Esophagus muscularis mucosa (tissue), 4 donors: ENCODE results near the gene BBS2. TPM values are rescaled to one million over a fixed set of nuclear protein-coding genes. Genes with fewer than 3 reads are reported as not detected.

Source experiments
- DNase-seq: peaks from one replicate; pipeline ENCODE4 v3.0.0-alpha.2; 2017; ENCODE audit errors: extremely low spot score
- H3K27ac ChIP-seq, 4 donors: fragments of 200-600 bp; sonication (generic); replicated peaks in 1 of 4; 1 replicate in 3 of 4; 2 replicates in 1 of 4; pipeline ENCODE4 v1.5.1; 2016 to 2019; ENCODE audit warnings: mild to moderate bottlenecking in 1 of 4
- H3K27me3 ChIP-seq, 4 donors: fragments of 200-600 bp; sonication (generic); one replicate each; pipeline versions ENCODE4 v1.5.1 to v1.6.0; 2016 to 2019
- H3K36me3 ChIP-seq, 4 donors: fragments of 200-600 bp; sonication (generic); one replicate each; pipeline ENCODE4 v1.5.1; 2016 to 2019
- H3K4me1 ChIP-seq, 4 donors: fragments of 200-600 bp; sonication (generic); one replicate each; pipeline ENCODE4 v1.5.1; 2016 to 2019
- H3K4me3 ChIP-seq, 4 donors: fragments of 200-600 bp; sonication (generic); 1 replicate in 2 of 4; 2 replicates in 2 of 4; pipeline ENCODE4 v1.5.1; 2016 to 2019; ENCODE audit warnings: mild to moderate bottlenecking in 4 of 4, moderate library complexity in 1 of 4
- H3K9me3 ChIP-seq, 4 donors: fragments of 200-600 bp; sonication (generic); 1 replicate in 3 of 4; 2 replicates in 1 of 4; pipeline ENCODE4 v1.5.1; 2016 to 2019
- CTCF ChIP-seq, 3 experiments: fragments of 200-600 bp in 2 of 3; fragments of 450-650 bp in 1 of 3; sonication (generic) in 2 of 3; IDR thresholded peaks; one replicate each; pipeline ENCODE4 v1.5.1; 2017 to 2019; ENCODE audit warnings: antibody characterized with exemption in 3 of 3, mild to moderate bottlenecking in 2 of 3, moderate library complexity in 1 of 3
- EP300 ChIP-seq: sonication (generic); formaldehyde crosslinking; IDR thresholded peaks from one replicate; pipeline ENCODE4 v1.6.1; 2017; ENCODE audit warnings: antibody characterized with exemption
- POLR2A ChIP-seq: fragments of 450-650 bp; IDR thresholded peaks from one replicate; pipeline ENCODE4 v1.6.1; 2017; ENCODE audit warnings: antibody characterized with exemption, moderate library complexity, mild to moderate bottlenecking, low read depth
- POLR2AphosphoS5 ChIP-seq, 2 donors: sonication (generic); formaldehyde crosslinking; IDR thresholded peaks; one replicate each; pipeline ENCODE4 v1.6.1; 2017; ENCODE audit warnings: antibody characterized with exemption in 2 of 2
- WGBS: methylation state at CpG from one replicate; pipeline ENCODE4 v1.1.5; 2018; 5-methylcytosine and 5-hydroxymethylcytosine counted together
- intact Hi-C: fragments of 100-400 bp; cut with DNase I; formaldehyde crosslinking; loops from one replicate; pipeline ENCODE4 v1.15.1; 2023
- total RNA-seq, 4 donors: library from RNA; depleted of rRNA; stranded (reverse); fragments of >200 nt; gene quantifications; one replicate each; pipeline versions ENCODE4 v1.1.0 to v1.2.1, GENCODE V29; 2016

Gene BBS2
- total RNA-seq, 4 donors from 2014 or later = 33.2 to 47.8 (median 39.0) TPM

DNA sequence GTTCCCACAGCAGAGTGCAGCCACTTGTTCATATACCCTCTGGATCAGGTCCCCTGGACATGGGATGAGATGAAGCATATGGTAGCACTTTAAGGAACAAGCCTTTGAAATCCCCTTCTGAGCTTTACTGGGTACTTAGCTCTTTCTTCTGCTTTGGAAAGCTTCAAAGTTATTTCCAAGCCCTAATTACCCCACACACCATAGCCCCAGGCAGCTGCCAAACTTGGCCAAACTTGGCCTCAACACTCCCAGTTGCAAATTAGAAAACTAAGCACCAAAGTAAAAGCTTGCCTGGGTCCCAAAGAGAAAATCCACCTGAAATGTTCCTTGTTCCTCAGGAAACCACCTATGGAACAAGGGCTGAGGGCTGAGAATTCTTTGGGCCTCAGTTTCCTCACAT lies 29.3 kb upstream of the BBS2 start:
- Histone ChIP-seq H3K9me3 (no peaks in the 10 kb centered on the region), H3K27me3 (peaks cover 0 to 17% (median 0%) of the 10 kb centered on the region in 4 donors), H3K36me3 (no peaks in the 10 kb centered on the region), H3K4me1 (peaks cover 11 to 13% (median 12%) of the 10 kb centered on the region in 4 donors), H3K27ac (peak overlapping the region in 2 of 4 donors; percentile 22 to 48), H3K4me3 (no peak overlapping the region)
- intact Hi-C loops = no loop called here
- DNase-seq = no peak
- TF ChIP-seq EP300 (no peak), POLR2A (no peak), POLR2AphosphoS5 (IDR thresholded peaks at IDR 0.05) (no peak), CTCF (IDR thresholded peaks at IDR 0.05) (no peak)

DNA sequence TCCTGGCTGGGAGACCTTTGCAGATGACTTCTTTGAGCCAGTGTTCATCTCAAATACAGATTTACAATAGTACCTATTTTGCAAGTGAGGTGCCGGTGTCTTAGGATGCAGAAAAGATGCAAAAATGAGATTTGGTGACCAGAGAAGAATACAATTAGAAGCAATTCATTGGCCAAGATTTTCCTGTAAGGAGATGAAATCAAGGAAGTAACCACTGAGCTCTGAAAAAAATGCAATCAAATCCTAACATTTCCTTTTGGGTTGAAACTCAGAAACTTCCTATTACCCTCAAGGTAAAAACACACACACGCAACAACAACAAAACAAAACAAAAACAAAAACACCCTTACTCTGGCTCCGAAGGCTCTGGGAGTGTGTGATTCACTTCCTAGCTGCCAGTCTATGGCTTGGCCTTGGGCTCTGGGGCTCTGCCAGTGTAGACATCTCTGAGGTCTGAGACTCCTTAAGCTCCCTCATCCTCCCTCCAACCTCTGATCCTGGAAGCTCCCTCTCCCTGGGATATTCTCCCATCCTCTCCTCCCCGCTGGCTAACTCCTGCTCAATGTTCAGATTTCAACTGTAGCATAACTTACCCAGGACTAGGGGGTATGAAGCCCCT lies 28.2 kb upstream of the BBS2 start:
- peaks cover 11 to 13% (median 12%) of the 10 kb centered on the region in 4 donors for H3K4me1 ChIP-seq
- H3K27ac ChIP-seq = peak overlapping the region in 3 of 4 donors; percentile 5 to 55 (median 20)
- TF ChIP-seq POLR2AphosphoS5 (IDR thresholded peaks at IDR 0.05) = no peak
- H3K9me3 ChIP-seq = no peaks in the 10 kb centered on the region
- 80% methylated on average over 4 of the region's 4 CpGs for WGBS
- intact Hi-C loops = no loop called here
- DNase-seq = no peak
- peaks cover 0 to 12% (median 0%) of the 10 kb centered on the region in 4 donors for H3K27me3 ChIP-seq
- no peaks in the 10 kb centered on the region for H3K36me3 ChIP-seq
- no peak overlapping the region for H3K4me3 ChIP-seq

DNA sequence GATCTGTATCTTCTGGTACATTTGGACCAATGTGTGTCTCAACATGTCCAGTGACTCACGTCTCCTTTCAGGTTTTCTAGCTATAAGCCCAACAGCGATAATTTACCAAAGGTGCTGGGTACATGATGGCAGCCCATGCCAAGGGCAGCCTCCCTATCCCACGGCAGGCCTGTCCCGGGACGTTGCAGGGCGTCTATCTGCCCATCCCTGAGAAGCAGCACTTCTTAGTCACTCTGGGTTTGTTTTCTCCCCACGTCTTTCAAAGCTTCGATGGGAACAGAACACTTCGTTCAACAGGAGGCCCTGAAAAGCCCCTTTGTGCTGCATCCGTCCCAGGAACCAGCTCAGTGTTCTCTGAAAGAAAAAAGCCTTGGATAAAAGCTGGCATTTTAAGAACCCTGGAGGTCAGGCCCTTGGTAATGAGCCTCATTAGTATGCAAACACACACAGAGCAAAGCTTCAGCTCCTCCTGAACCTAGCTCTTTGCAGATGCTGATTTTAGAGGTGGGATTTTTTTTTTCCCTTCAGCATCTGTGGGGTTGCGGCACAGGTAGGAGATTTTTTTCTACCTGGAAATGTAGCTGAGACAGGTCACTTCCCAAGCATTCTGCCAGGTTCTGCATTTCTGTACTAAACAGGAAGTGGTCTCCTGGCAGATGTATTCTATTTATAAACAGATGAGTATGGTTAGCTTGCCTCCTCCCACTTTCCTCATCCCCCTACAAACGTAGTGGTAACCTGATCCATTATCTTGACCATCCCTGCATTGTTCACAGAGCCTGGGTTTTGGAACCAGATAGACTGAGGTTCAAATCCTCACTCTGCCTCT lies 27.5 kb upstream of the BBS2 start:
- DNase-seq = no peak
- intact Hi-C loops = no loop called here
- 27% methylated on average over 12 of the region's 12 CpGs for WGBS
- TF ChIP-seq POLR2A (no peak), POLR2AphosphoS5 (IDR thresholded peaks at IDR 0.05) (peak; percentile 12 to 69)
- Histone ChIP-seq H3K36me3 (no peaks in the 10 kb centered on the region), H3K4me3 (no peak overlapping the region), H3K27me3 (peaks cover 0 to 12% (median 0%) of the 10 kb centered on the region in 4 donors), H3K27ac (peak overlapping the region; percentile 28 to 65 (median 52)), H3K9me3 (no peaks in the 10 kb centered on the region), H3K4me1 (peaks cover 8 to 11% (median 9%) of the 10 kb centered on the region in 4 donors)

- 45% methylated on average over 2 of the region's 2 CpGs for WGBS
- TF ChIP-seq CTCF (IDR thresholded peaks at IDR 0.05) (no peak), POLR2AphosphoS5 (IDR thresholded peaks at IDR 0.05) (no peak), EP300 (no peak), POLR2A (no peak)
- Histone ChIP-seq H3K4me3 (no peak overlapping the region), H3K9me3 (no peaks in the 10 kb centered on the region), H3K36me3 (no peaks in the 10 kb centered on the region), H3K27ac (no peak overlapping the region), H3K27me3 (peaks cover 0 to 10% (median 0%) of the 10 kb centered on the region in 4 donors), H3K4me1 (peaks cover 0 to 4% (median 0%) of the 10 kb centered on the region in 4 donors)
- intact Hi-C loops = no loop called here
- no peak for DNase-seq
Measured at GRCh38 chr16:56542039-56542438, 22.2 kb upstream of the BBS2 start.

DNA sequence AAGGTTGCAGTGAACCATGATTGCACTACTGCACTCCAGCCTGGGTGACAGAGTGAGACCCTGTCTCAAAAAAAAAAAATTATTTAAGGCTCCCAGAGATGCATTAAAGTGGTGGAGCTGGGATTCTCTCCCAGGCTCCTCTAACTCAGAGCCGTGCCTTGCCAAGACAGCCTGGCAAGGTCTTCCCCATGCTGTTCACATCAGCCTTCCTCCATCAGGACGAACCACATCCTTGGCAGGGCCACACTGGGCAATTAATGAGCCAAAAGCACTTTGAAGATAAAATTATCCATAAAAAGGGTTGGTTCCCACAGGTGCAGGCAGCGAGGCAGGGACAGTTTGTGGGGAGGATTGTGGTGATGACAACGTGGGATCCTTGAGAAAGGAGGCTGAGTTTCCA lies 19.8 kb upstream of the BBS2 start:
- no peaks in the 10 kb centered on the region for H3K36me3 ChIP-seq
- H3K4me1 ChIP-seq = peaks cover 0 to 4% (median 0%) of the 10 kb centered on the region in 4 donors
- no peak overlapping the region for H3K4me3 ChIP-seq
- no peak overlapping the region for H3K27ac ChIP-seq
- no peak for TF ChIP-seq POLR2A
- no peak for TF ChIP-seq EP300
- no peak for TF ChIP-seq POLR2AphosphoS5 (IDR thresholded peaks at IDR 0.05)
- 43% methylated on average over 4 of the region's 4 CpGs for WGBS
- no peak for DNase-seq
- intact Hi-C loops = no loop called here
- H3K27me3 ChIP-seq = peaks cover 0 to 12% (median 0%) of the 10 kb centered on the region in 4 donors
- H3K9me3 ChIP-seq = no peaks in the 10 kb centered on the region

DNA sequence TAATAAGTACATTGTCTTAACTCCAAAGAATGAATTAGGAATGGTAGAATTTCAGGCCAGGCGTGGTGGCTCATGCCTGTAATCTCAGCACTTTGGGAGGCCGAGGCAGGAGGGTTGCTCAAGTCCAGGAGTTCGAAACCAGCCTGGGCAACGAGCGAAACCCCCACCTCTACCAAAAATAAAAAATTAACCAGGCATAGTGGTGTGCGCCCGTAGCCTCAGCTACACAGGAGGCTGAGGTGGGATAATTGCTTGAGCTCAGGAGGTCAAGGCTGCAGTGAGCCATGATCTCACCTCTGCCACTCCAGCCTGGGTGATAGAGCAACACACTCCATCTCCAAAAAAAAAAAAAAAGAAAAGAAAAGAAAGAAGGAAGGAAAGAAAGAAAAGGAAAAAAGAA lies 18.5 kb upstream of the BBS2 start:
- 96% methylated on average over 7 of the region's 7 CpGs for WGBS
- DNase-seq = no peak
- no peak overlapping the region for H3K27ac ChIP-seq
- H3K36me3 ChIP-seq = no peaks in the 10 kb centered on the region
- intact Hi-C loops = no loop called here
- H3K4me1 ChIP-seq = peaks cover 0 to 4% (median 0%) of the 10 kb centered on the region in 4 donors
- TF ChIP-seq POLR2AphosphoS5 (IDR thresholded peaks at IDR 0.05) (no peak), CTCF (IDR thresholded peaks at IDR 0.05) (no peak), EP300 (no peak), POLR2A (no peak)
- H3K9me3 ChIP-seq = no peaks in the 10 kb centered on the region
- H3K27me3 ChIP-seq = peaks cover 0 to 13% (median 0%) of the 10 kb centered on the region in 4 donors
- no peak overlapping the region for H3K4me3 ChIP-seq
